ENCODE results near the gene GTF2F1. TPM values are rescaled to one million over a fixed set of nuclear protein-coding genes. Genes with fewer than 3 reads are reported as not detected.

GTF2F1 gene
- total and polyA plus RNA-seq, 9 of the 15 experiments (the other 6 are each of a cell fraction or from before 2014, with no cell fraction given), result 4.7 to 75.4 (median 68.4) TPM

DNA sequence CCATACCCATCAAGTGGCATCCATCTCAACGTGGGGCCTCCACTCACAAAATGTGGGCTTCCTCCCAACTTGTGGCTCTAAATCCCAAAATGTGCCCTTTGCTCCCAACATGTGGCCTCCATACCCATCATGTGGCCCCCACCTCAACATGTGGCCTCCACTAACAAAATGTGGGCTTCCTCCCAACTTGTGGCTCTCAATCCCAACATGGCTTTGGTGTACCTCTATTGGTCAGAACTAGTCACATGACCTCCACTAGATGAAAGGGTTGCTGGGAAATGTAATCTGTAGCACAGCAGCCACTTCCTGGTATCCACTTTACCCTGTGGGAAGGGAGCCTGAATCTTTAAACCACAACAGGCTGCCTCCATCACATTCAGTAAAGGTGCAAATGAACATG is 49.5 kb downstream of the GTF2F1 start:
- no peaks in the 10 kb centered on the region for H3K79me2 ChIP-seq (ENCODE audit: control insufficient read depth, insufficient read depth, low read length)
- TF ChIP-seq, protein P1, sequence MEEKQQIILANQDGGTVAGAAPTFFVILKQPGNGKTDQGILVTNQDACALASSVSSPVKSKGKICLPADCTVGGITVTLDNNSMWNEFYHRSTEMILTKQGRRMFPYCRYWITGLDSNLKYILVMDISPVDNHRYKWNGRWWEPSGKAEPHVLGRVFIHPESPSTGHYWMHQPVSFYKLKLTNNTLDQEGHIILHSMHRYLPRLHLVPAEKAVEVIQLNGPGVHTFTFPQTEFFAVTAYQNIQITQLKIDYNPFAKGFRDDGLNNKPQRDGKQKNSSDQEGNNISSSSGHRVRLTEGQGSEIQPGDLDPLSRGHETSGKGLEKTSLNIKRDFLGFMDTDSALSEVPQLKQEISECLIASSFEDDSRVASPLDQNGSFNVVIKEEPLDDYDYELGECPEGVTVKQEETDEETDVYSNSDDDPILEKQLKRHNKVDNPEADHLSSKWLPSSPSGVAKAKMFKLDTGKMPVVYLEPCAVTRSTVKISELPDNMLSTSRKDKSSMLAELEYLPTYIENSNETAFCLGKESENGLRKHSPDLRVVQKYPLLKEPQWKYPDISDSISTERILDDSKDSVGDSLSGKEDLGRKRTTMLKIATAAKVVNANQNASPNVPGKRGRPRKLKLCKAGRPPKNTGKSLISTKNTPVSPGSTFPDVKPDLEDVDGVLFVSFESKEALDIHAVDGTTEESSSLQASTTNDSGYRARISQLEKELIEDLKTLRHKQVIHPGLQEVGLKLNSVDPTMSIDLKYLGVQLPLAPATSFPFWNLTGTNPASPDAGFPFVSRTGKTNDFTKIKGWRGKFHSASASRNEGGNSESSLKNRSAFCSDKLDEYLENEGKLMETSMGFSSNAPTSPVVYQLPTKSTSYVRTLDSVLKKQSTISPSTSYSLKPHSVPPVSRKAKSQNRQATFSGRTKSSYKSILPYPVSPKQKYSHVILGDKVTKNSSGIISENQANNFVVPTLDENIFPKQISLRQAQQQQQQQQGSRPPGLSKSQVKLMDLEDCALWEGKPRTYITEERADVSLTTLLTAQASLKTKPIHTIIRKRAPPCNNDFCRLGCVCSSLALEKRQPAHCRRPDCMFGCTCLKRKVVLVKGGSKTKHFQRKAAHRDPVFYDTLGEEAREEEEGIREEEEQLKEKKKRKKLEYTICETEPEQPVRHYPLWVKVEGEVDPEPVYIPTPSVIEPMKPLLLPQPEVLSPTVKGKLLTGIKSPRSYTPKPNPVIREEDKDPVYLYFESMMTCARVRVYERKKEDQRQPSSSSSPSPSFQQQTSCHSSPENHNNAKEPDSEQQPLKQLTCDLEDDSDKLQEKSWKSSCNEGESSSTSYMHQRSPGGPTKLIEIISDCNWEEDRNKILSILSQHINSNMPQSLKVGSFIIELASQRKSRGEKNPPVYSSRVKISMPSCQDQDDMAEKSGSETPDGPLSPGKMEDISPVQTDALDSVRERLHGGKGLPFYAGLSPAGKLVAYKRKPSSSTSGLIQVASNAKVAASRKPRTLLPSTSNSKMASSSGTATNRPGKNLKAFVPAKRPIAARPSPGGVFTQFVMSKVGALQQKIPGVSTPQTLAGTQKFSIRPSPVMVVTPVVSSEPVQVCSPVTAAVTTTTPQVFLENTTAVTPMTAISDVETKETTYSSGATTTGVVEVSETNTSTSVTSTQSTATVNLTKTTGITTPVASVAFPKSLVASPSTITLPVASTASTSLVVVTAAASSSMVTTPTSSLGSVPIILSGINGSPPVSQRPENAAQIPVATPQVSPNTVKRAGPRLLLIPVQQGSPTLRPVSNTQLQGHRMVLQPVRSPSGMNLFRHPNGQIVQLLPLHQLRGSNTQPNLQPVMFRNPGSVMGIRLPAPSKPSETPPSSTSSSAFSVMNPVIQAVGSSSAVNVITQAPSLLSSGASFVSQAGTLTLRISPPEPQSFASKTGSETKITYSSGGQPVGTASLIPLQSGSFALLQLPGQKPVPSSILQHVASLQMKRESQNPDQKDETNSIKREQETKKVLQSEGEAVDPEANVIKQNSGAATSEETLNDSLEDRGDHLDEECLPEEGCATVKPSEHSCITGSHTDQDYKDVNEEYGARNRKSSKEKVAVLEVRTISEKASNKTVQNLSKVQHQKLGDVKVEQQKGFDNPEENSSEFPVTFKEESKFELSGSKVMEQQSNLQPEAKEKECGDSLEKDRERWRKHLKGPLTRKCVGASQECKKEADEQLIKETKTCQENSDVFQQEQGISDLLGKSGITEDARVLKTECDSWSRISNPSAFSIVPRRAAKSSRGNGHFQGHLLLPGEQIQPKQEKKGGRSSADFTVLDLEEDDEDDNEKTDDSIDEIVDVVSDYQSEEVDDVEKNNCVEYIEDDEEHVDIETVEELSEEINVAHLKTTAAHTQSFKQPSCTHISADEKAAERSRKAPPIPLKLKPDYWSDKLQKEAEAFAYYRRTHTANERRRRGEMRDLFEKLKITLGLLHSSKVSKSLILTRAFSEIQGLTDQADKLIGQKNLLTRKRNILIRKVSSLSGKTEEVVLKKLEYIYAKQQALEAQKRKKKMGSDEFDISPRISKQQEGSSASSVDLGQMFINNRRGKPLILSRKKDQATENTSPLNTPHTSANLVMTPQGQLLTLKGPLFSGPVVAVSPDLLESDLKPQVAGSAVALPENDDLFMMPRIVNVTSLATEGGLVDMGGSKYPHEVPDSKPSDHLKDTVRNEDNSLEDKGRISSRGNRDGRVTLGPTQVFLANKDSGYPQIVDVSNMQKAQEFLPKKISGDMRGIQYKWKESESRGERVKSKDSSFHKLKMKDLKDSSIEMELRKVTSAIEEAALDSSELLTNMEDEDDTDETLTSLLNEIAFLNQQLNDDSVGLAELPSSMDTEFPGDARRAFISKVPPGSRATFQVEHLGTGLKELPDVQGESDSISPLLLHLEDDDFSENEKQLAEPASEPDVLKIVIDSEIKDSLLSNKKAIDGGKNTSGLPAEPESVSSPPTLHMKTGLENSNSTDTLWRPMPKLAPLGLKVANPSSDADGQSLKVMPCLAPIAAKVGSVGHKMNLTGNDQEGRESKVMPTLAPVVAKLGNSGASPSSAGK (IDR thresholded peaks at IDR 0.05), result peak; percentile 26; the same call in 1 of the 2 replicates
- TF ChIP-seq TEAD2 (tag; IDR thresholded peaks at IDR 0.05) (no peak), TFE3 (CRISPR knock-in tag; IDR thresholded peaks at IDR 0.05) (peak; percentile 87), EHMT2 (IDR thresholded peaks at IDR 0.05) (peak; percentile 68; the same call in 1 of the 2 replicates), ZNF507 (tag; conservative IDR thresholded peaks at IDR 0.05) (no peak), CBFA2T2 (conservative IDR thresholded peaks at IDR 0.05) (peak; percentile 45)
- TF ChIP-seq, protein P2, sequence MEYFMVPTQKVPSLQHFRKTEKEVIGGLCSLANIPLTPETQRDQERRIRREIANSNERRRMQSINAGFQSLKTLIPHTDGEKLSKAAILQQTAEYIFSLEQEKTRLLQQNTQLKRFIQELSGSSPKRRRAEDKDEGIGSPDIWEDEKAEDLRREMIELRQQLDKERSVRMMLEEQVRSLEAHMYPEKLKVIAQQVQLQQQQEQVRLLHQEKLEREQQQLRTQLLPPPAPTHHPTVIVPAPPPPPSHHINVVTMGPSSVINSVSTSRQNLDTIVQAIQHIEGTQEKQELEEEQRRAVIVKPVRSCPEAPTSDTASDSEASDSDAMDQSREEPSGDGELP (CRISPR knock-in tag; IDR thresholded peaks at IDR 0.05; ENCODE audit: borderline replicate concordance), result no peak
- TF ChIP-seq, protein P3, sequence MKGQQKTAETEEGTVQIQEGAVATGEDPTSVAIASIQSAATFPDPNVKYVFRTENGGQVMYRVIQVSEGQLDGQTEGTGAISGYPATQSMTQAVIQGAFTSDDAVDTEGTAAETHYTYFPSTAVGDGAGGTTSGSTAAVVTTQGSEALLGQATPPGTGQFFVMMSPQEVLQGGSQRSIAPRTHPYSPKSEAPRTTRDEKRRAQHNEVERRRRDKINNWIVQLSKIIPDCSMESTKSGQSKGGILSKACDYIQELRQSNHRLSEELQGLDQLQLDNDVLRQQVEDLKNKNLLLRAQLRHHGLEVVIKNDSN (CRISPR knock-in tag; IDR thresholded peaks at IDR 0.05), result peak; percentile 82

More for the DNA sequence above, 49.5 kb downstream of the GTF2F1 start:
- H3K4me1 ChIP-seq (replicated peaks in 1 of 2; ENCODE audit: control insufficient read depth in 2 of 2, insufficient read depth in 2 of 2, low read length in 2 of 2), result no peaks in the 10 kb centered on the region; a peak in 1 of 5 replicates
- H3K27ac ChIP-seq (ENCODE audit: extremely low read depth, low read depth, low read length), result no peak overlapping the region
- H3K36me3 ChIP-seq (ENCODE audit: control insufficient read depth, insufficient read depth, low read length), result no peaks in the 10 kb centered on the region
- no TSS peak for BruUV-seq (replicated peaks)
- intact Hi-C loops (cut with micrococcal nuclease) (no loop called here), in situ Hi-C loops (cut with MboI) (no loop called here)
- CTCF ChIA-PET (ENCODE audit: low intra/inter-chr PET ratio), result no interaction called here
- no peaks in the 10 kb centered on the region for H4K20me1 ChIP-seq (replicated peaks; ENCODE audit: control insufficient read depth, insufficient read depth, low read length)
- peak; percentile 68 for ATAC-seq
- peak overlapping the region; percentile 43 for H2AFZ ChIP-seq (ENCODE audit: low read depth, low read length)
- DNase-seq (ENCODE audit: extremely low read depth in 1 of 4, low spot score in 3 of 4), result peak; percentile 32 to 52 (median 46)
- H3K4me2 ChIP-seq (ENCODE audit: insufficient read depth, low read length), result no peak overlapping the region
- POLR2A ChIA-PET, result no interaction called here
- no peak overlapping the region for H3K4me3 ChIP-seq
- no peaks in the 10 kb centered on the region for H3K9me1 ChIP-seq (ENCODE audit: control insufficient read depth, insufficient read depth, low read length)
- no peaks in the 10 kb centered on the region for H3K9me3 ChIP-seq (replicated peaks; ENCODE audit: control insufficient read depth, insufficient read depth, low read depth, low read length)
- peak; percentile 67 for FAIRE-seq
- H3K9ac ChIP-seq (ENCODE audit: insufficient read depth in 1 of 2, low read depth in 2 of 2, low read length in 2 of 2), result no peak overlapping the region
- peaks cover 4 to 5% of the 10 kb centered on the region in 2 experiments; a peak in 1 of 5 replicates for H3K27me3 ChIP-seq (ENCODE audit: control insufficient read depth in 2 of 2, insufficient read depth in 2 of 2, low read length in 2 of 2)
- 36% methylated on average over 1 of the region's 1 CpG for WGBS (ENCODE audit: insufficient coverage, low coverage, missing lambda C conversion rate)

Measured in K562 (cell line).